ENCODE measurements around the gene ZCCHC9.

DNA sequence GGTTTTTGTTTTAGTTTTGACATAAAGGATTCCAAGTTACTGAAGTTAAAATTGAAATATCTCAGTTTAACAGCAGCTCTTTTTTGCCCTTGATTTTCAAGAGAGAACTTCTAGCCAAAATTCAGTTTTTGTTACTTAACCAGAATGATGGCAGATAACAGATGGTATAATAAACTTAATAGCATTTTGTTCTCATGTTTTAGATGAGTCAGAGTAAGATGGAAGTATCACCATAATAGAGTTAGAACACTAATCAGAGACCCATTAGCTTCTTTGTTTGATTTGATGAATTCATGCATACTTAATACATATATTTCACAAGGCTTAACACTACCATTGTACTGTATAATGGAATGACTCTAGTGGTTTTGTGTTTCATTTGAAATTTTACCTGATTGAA lies 11.9 kb downstream of the ZCCHC9 start:
- TF ChIP-seq, protein P1, sequence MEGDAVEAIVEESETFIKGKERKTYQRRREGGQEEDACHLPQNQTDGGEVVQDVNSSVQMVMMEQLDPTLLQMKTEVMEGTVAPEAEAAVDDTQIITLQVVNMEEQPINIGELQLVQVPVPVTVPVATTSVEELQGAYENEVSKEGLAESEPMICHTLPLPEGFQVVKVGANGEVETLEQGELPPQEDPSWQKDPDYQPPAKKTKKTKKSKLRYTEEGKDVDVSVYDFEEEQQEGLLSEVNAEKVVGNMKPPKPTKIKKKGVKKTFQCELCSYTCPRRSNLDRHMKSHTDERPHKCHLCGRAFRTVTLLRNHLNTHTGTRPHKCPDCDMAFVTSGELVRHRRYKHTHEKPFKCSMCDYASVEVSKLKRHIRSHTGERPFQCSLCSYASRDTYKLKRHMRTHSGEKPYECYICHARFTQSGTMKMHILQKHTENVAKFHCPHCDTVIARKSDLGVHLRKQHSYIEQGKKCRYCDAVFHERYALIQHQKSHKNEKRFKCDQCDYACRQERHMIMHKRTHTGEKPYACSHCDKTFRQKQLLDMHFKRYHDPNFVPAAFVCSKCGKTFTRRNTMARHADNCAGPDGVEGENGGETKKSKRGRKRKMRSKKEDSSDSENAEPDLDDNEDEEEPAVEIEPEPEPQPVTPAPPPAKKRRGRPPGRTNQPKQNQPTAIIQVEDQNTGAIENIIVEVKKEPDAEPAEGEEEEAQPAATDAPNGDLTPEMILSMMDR (conservative IDR thresholded peaks at IDR 0.05; ENCODE audit: low read depth, low read length) = no peak
- TF ChIP-seq EZH2 (IDR thresholded peaks at IDR 0.05; ENCODE audit: borderline replicate concordance, low read depth, low read length, poor library complexity, severe bottlenecking) = no peak
